Measurements from ENCODE around the gene NOC4L. TPM values are rescaled to one million over a fixed set of nuclear protein-coding genes. Genes with fewer than 3 reads are reported as not detected.
"Not testable (repeated sequence)": the region's sequence is repeated elsewhere in the genome, so short reads cannot be mapped to it uniquely, and the experiment has no call there.

The NOC4L gene
- total RNA-seq, 2 experiments from 2014 or later = 23.4 to 23.6 TPM

- DNase-seq = no peak
- Mint-ChIP-seq H3K9me3 (peaks cover 3% of the 10 kb centered on the region), H3K27me3 (no peaks in the 10 kb centered on the region), H3K4me3 (peak overlapping the region; percentile 81), H3K27ac (peak overlapping the region; percentile 40), H3K36me3 (ENCODE audit: low read depth) (peaks cover 29% of the 10 kb centered on the region), H3K4me1 (peaks cover 34% of the 10 kb centered on the region)
- POLR2A ChIA-PET = interaction anchor here (1.0 kb wide), 1 partner anchor 32 kb away, joined by 3 read pairs; no protein-coding TSS in a partner anchor
- CTCF ChIA-PET = no interaction called here
These were observed 2.1 kb upstream of the NOC4L start for GRCh38 chr12:132141976-132142678.

GRCh38 chr12:132142679-132143335 is 1.4 kb upstream of the NOC4L start:
- ChIA-PET POLR2A (interaction anchor here (1.6 kb wide), 1 partner anchor 43 kb away, joined by 4 read pairs; no protein-coding TSS in a partner anchor), CTCF (no interaction called here)
- H3K27ac Mint-ChIP-seq = peak overlapping the region; percentile 72
- peaks cover 23% of the 10 kb centered on the region for H3K36me3 Mint-ChIP-seq (ENCODE audit: low read depth)
- H3K27me3 Mint-ChIP-seq = no peaks in the 10 kb centered on the region
- peak overlapping the region; percentile 81 for H3K4me3 Mint-ChIP-seq
- H3K9me3 Mint-ChIP-seq = no peaks in the 10 kb centered on the region
- no peak for DNase-seq
- H3K4me1 Mint-ChIP-seq = peaks cover 34% of the 10 kb centered on the region

- Mint-ChIP-seq H3K27ac (peak overlapping the region; percentile 72), H3K4me1 (peaks cover 34% of the 10 kb centered on the region), H3K9me3 (no peaks in the 10 kb centered on the region), H3K36me3 (ENCODE audit: low read depth) (peaks cover 20% of the 10 kb centered on the region), H3K27me3 (no peaks in the 10 kb centered on the region), H3K4me3 (peak overlapping the region; percentile 81)
- ChIA-PET POLR2A (interaction anchor here (1.6 kb wide), 1 partner anchor 42 kb away, joined by 4 read pairs; no protein-coding TSS in a partner anchor), CTCF (no interaction called here)
- no peak for DNase-seq
These were observed 753 bp upstream of the NOC4L start for GRCh38 chr12:132143336-132144071.

GRCh38 chr12:132144810-132145168 is 532 bp downstream of the NOC4L start:
- DNase-seq = no peak
- peaks cover 34% of the 10 kb centered on the region for H3K4me1 Mint-ChIP-seq
- no peaks in the 10 kb centered on the region for H3K9me3 Mint-ChIP-seq
- POLR2A ChIA-PET = interaction anchor here (0.6 kb wide), 1 partner anchor 81 kb away, joined by 3 read pairs; no protein-coding TSS in a partner anchor
- peak overlapping the region; percentile 94 for H3K4me3 Mint-ChIP-seq
- H3K27ac Mint-ChIP-seq = peak overlapping the region; percentile 72
- peaks cover 12% of the 10 kb centered on the region for H3K36me3 Mint-ChIP-seq (ENCODE audit: low read depth)
- CTCF ChIA-PET = interaction anchor here (2.1 kb wide), 1 partner anchor 9 kb away, joined by 7 read pairs; no protein-coding TSS in a partner anchor
- H3K27me3 Mint-ChIP-seq = no peaks in the 10 kb centered on the region

- no peaks in the 10 kb centered on the region for H3K27me3 Mint-ChIP-seq
- ChIA-PET POLR2A (interaction anchor here (1.1 kb wide), 1 partner anchor 13 kb away, joined by 4 read pairs; no protein-coding TSS in a partner anchor), CTCF (interaction anchor here (2.1 kb wide), 1 partner anchor 9 kb away, joined by 7 read pairs; no protein-coding TSS in a partner anchor)
- peak overlapping the region; percentile 94 for H3K4me3 Mint-ChIP-seq
- DNase-seq = no peak
- peaks cover 10% of the 10 kb centered on the region for H3K36me3 Mint-ChIP-seq (ENCODE audit: low read depth)
- H3K9me3 Mint-ChIP-seq = no peaks in the 10 kb centered on the region
- H3K27ac Mint-ChIP-seq = peak overlapping the region; percentile 72
- peaks cover 34% of the 10 kb centered on the region for H3K4me1 Mint-ChIP-seq
These were observed 1.1 kb downstream of the NOC4L start for GRCh38 chr12:132145334-132145733.

GRCh38 chr12:132146098-132146497 is 1.8 kb downstream of the NOC4L start:
- CTCF ChIA-PET = interaction anchor here (2.1 kb wide), 1 partner anchor 8 kb away, joined by 7 read pairs; no protein-coding TSS in a partner anchor
- H3K27me3 Mint-ChIP-seq = no peaks in the 10 kb centered on the region
- H3K4me1 Mint-ChIP-seq = peaks cover 34% of the 10 kb centered on the region
- no peaks in the 10 kb centered on the region for H3K9me3 Mint-ChIP-seq
- peak overlapping the region; percentile 94 for H3K4me3 Mint-ChIP-seq
- peak overlapping the region; percentile 38 for H3K27ac Mint-ChIP-seq
- DNase-seq = no peak
- POLR2A ChIA-PET = interaction anchor here (1.1 kb wide), 1 partner anchor 14 kb away, joined by 4 read pairs; no protein-coding TSS in a partner anchor
- peaks cover 9% of the 10 kb centered on the region for H3K36me3 Mint-ChIP-seq (ENCODE audit: low read depth)

GRCh38 chr12:132146772-132147422 is 2.6 kb downstream of the NOC4L start:
- Mint-ChIP-seq H3K9me3 (no peaks in the 10 kb centered on the region), H3K4me3 (no peak overlapping the region), H3K27me3 (no peaks in the 10 kb centered on the region), H3K4me1 (peaks cover 34% of the 10 kb centered on the region), H3K36me3 (ENCODE audit: low read depth) (peaks cover 9% of the 10 kb centered on the region), H3K27ac (no peak overlapping the region)
- POLR2A ChIA-PET = interaction anchor here (1.2 kb wide), 1 partner anchor 36 kb away, joined by 4 read pairs; no protein-coding TSS in a partner anchor
- no peak for DNase-seq
- CTCF ChIA-PET = no interaction called here

GRCh38 chr12:132147423-132148367 is 3.4 kb downstream of the NOC4L start:
- H3K36me3 Mint-ChIP-seq (ENCODE audit: low read depth) = peaks cover 7% of the 10 kb centered on the region
- no peak overlapping the region for H3K27ac Mint-ChIP-seq
- no peak for DNase-seq
- ChIA-PET CTCF (no interaction called here), POLR2A (interaction anchor here (1.2 kb wide), 1 partner anchor 35 kb away, joined by 4 read pairs; no protein-coding TSS in a partner anchor)
- no peaks in the 10 kb centered on the region for H3K27me3 Mint-ChIP-seq
- no peak overlapping the region for H3K4me3 Mint-ChIP-seq
- H3K4me1 Mint-ChIP-seq = peaks cover 30% of the 10 kb centered on the region
- no peaks in the 10 kb centered on the region for H3K9me3 Mint-ChIP-seq

- peaks cover 24% of the 10 kb centered on the region for H3K4me1 Mint-ChIP-seq
- DNase-seq = no peak
- POLR2A ChIA-PET = interaction anchor here (1.2 kb wide), 1 partner anchor 34 kb away, joined by 4 read pairs; no protein-coding TSS in a partner anchor
These were observed 4.2 kb downstream of the NOC4L start for GRCh38 chr12:132148368-132149045.

GRCh38 chr12:132149526-132149925 is 5.3 kb downstream of the NOC4L start:
- H3K27ac Mint-ChIP-seq; H3K9me3 Mint-ChIP-seq; H3K4me3 Mint-ChIP-seq; H3K27me3 Mint-ChIP-seq; CTCF ChIA-PET; DNase-seq; POLR2A ChIA-PET; H3K36me3 Mint-ChIP-seq (ENCODE audit: low read depth): not testable (repeated sequence)
- peaks cover 22% of the 10 kb centered on the region for H3K4me1 Mint-ChIP-seq

More at GRCh38 chr12:132148368-132149045, 4.2 kb downstream of the NOC4L start:
- H3K36me3 Mint-ChIP-seq (ENCODE audit: low read depth) = peaks cover 4% of the 10 kb centered on the region
- no peak overlapping the region for H3K4me3 Mint-ChIP-seq
- no peaks in the 10 kb centered on the region for H3K27me3 Mint-ChIP-seq
- H3K9me3 Mint-ChIP-seq = no peaks in the 10 kb centered on the region
- CTCF ChIA-PET = no interaction called here
- H3K27ac Mint-ChIP-seq = no peak overlapping the region

GRCh38 chr12:132150780-132151144 is 6.5 kb downstream of the NOC4L start:
- Mint-ChIP-seq H3K27ac (no peak overlapping the region), H3K9me3 (no peaks in the 10 kb centered on the region), H3K4me1 (peaks cover 11% of the 10 kb centered on the region), H3K27me3 (no peaks in the 10 kb centered on the region), H3K36me3 (ENCODE audit: low read depth) (peaks cover 2% of the 10 kb centered on the region), H3K4me3 (no peak overlapping the region)
- CTCF ChIA-PET = no interaction called here
- POLR2A ChIA-PET = no interaction called here
- no peak for DNase-seq

All from activated CD4-positive, alpha-beta memory T cell treated with anti-CD3 and anti-CD28 coated beads, Interleukin-2, amount 10 ng/mL, durations not matched to agents 7 days and 5 days (primary cell).